ENCODE results near the gene RUFY3. TPM values are rescaled to one million over a fixed set of nuclear protein-coding genes. Genes with fewer than 3 reads are reported as not detected.

The RUFY3 gene
- total and polyA plus RNA-seq, 2 experiments from 2014 or later, result 18.3 to 29.2 TPM

GRCh38 chr4:70802928-70803580, 81.3 kb downstream of the RUFY3 start (continued):
- TF ChIP-seq, protein P1, sequence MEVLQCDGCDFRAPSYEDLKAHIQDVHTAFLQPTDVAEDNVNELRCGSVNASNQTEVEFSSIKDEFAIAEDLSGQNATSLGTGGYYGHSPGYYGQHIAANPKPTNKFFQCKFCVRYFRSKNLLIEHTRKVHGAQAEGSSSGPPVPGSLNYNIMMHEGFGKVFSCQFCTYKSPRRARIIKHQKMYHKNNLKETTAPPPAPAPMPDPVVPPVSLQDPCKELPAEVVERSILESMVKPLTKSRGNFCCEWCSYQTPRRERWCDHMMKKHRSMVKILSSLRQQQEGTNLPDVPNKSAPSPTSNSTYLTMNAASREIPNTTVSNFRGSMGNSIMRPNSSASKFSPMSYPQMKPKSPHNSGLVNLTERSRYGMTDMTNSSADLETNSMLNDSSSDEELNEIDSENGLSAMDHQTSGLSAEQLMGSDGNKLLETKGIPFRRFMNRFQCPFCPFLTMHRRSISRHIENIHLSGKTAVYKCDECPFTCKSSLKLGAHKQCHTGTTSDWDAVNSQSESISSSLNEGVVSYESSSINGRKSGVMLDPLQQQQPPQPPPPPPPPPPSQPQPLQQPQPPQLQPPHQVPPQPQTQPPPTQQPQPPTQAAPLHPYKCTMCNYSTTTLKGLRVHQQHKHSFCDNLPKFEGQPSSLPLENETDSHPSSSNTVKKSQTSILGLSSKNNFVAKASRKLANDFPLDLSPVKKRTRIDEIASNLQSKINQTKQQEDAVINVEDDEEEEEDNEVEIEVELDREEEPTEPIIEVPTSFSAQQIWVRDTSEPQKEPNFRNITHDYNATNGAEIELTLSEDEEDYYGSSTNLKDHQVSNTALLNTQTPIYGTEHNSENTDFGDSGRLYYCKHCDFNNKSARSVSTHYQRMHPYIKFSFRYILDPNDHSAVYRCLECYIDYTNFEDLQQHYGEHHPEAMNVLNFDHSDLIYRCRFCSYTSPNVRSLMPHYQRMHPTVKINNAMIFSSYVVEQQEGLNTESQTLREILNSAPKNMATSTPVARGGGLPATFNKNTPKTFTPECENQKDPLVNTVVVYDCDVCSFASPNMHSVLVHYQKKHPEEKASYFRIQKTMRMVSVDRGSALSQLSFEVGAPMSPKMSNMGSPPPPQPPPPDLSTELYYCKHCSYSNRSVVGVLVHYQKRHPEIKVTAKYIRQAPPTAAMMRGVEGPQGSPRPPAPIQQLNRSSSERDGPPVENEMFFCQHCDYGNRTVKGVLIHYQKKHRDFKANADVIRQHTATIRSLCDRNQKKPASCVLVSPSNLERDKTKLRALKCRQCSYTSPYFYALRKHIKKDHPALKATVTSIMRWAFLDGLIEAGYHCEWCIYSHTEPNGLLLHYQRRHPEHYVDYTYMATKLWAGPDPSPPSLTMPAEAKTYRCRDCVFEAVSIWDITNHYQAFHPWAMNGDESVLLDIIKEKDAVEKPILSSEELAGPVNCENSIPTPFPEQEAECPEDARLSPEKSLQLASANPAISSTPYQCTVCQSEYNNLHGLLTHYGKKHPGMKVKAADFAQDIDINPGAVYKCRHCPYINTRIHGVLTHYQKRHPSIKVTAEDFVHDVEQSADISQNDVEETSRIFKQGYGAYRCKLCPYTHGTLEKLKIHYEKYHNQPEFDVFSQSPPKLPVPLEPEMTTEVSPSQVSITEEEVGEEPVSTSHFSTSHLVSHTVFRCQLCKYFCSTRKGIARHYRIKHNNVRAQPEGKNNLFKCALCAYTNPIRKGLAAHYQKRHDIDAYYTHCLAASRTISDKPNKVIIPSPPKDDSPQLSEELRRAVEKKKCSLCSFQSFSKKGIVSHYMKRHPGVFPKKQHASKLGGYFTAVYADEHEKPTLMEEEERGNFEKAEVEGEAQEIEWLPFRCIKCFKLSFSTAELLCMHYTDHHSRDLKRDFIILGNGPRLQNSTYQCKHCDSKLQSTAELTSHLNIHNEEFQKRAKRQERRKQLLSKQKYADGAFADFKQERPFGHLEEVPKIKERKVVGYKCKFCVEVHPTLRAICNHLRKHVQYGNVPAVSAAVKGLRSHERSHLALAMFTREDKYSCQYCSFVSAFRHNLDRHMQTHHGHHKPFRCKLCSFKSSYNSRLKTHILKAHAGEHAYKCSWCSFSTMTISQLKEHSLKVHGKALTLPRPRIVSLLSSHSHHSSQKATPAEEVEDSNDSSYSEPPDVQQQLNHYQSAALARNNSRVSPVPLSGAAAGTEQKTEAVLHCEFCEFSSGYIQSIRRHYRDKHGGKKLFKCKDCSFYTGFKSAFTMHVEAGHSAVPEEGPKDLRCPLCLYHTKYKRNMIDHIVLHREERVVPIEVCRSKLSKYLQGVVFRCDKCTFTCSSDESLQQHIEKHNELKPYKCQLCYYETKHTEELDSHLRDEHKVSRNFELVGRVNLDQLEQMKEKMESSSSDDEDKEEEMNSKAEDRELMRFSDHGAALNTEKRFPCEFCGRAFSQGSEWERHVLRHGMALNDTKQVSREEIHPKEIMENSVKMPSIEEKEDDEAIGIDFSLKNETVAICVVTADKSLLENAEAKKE (CRISPR knock-in tag; IDR thresholded peaks at IDR 0.05), result no peak
- no peak for TF ChIP-seq REST (IDR thresholded peaks at IDR 0.05; ENCODE audit: unreplicated experiment)

- H3K9me2 ChIP-seq (ENCODE audit: insufficient read depth), result no peaks in the 10 kb centered on the region
- Mint-ChIP-seq H3K4me3 (no peak overlapping the region), H3K4me1 (no peaks in the 10 kb centered on the region), H3K9me3 (no peaks in the 10 kb centered on the region), H3K27me3 (ENCODE audit: insufficient read depth, low read depth, poor library complexity) (peaks cover 2% of the 10 kb centered on the region), H3K36me3 (ENCODE audit: low read depth) (no peaks in the 10 kb centered on the region), H3K27ac (no peak overlapping the region)
- ATAC-seq (no peak), DNase-seq (ENCODE audit: low spot score) (no peak)
- no peaks in the 10 kb centered on the region for H4K20me1 ChIP-seq (replicated peaks; ENCODE audit: insufficient read depth)
- no peaks in the 10 kb centered on the region for H3K36me3 ChIP-seq (ENCODE audit: insufficient read depth)
- H3K4me3 ChIP-seq, result no peak overlapping the region
- H3K4me1 ChIP-seq (ENCODE audit: insufficient read depth), result no peaks in the 10 kb centered on the region
- no peaks in the 10 kb centered on the region for H3K27me3 ChIP-seq (ENCODE audit: insufficient read depth)
- no peak overlapping the region for H3K27ac ChIP-seq (ENCODE audit: low read depth)
- no peak overlapping the region for H3K4me2 ChIP-seq
- no peaks in the 10 kb centered on the region for H3K79me2 ChIP-seq (replicated peaks; ENCODE audit: insufficient read depth)
- H2AFZ ChIP-seq, result no peak overlapping the region
- no peaks in the 10 kb centered on the region for H3F3A ChIP-seq (replicated peaks; ENCODE audit: low read depth)
- TF ChIP-seq EZH2phosphoT487 (IDR thresholded peaks at IDR 0.05; ENCODE audit: unreplicated experiment) (no peak), STAT1 (IDR thresholded peaks at IDR 0.05; ENCODE audit: unreplicated experiment) (no peak)
- TF ChIP-seq, protein P1 (CRISPR knock-in tag; IDR thresholded peaks at IDR 0.05), result no peak
These were observed 86.4 kb downstream of the RUFY3 start for GRCh38 chr4:70808151-70808550.

Data from GM23338 (cell line).